HL-60 (cell line): ENCODE results near the gene ACACB.

Experiments used
- DNase-seq, 2 experiments: peaks; one replicate each; pipeline ENCODE4 v3.0.0-alpha.2; 2010 to 2020; ENCODE audit warnings: low read depth in 1 of 2, low spot score in 1 of 2
- H3K27ac ChIP-seq: fragments of 250-450 bp; sonication (Bioruptor Pico); replicated peaks from 2 replicates; pipeline ENCODE4 v1.5.1; 2020; ENCODE audit warnings: mild to moderate bottlenecking, moderate library complexity
- H3K27me3 ChIP-seq: fragments of 250-450 bp; sonication (Bioruptor Pico); 2 replicates; pipeline ENCODE4 v1.5.1; 2021; ENCODE audit warnings: mild to moderate bottlenecking, moderate library complexity; ENCODE audit not compliant: insufficient read depth, poor library complexity, severe bottlenecking
- H3K4me3 ChIP-seq: replicated peaks from 2 replicates; pipeline ENCODE4 v1.5.1; 2011; ENCODE audit warnings: mild to moderate bottlenecking, control low read depth, low read length; ENCODE audit not compliant: insufficient read depth
- CTCF ChIP-seq: IDR thresholded peaks from one replicate; pipeline ENCODE4 v1.5.1; 2011; ENCODE audit warnings: low read length, control low read depth, inconsistent platforms; ENCODE audit not compliant: insufficient read depth
- GABPA ChIP-seq: IDR thresholded peaks from 2 replicates; pipeline ENCODE4 v1.6.1; 2012; ENCODE audit warnings: low read depth
- POLR2AphosphoS5 ChIP-seq: IDR thresholded peaks from 2 replicates; pipeline ENCODE4 v1.6.1; 2012; ENCODE audit warnings: low read depth
- REST ChIP-seq: IDR thresholded peaks from 2 replicates; pipeline ENCODE4 v1.6.1; 2012; ENCODE audit warnings: low read depth; ENCODE audit not compliant: insufficient replicate concordance
- SPI1 ChIP-seq: IDR thresholded peaks from 2 replicates; pipeline ENCODE4 v1.6.1; 2012; ENCODE audit warnings: low read depth, mild to moderate bottlenecking, borderline replicate concordance

ACACB gene

GRCh38 chr12:109130297-109131153, 14.1 kb downstream of the ACACB start:
- Histone ChIP-seq H3K27me3 (no peaks in the 10 kb centered on the region), H3K27ac (no peak overlapping the region), H3K4me3 (no peak overlapping the region)
- DNase-seq: no peak
- no peak for TF ChIP-seq SPI1
- TF ChIP-seq GABPA: no peak
- no peak for TF ChIP-seq REST
- TF ChIP-seq POLR2AphosphoS5: no peak
- no peak for TF ChIP-seq CTCF

- Histone ChIP-seq H3K27me3 (no peaks in the 10 kb centered on the region), H3K4me3 (no peak overlapping the region), H3K27ac (no peak overlapping the region)
- DNase-seq: no peak
- TF ChIP-seq GABPA (no peak), REST (no peak), CTCF (no peak), SPI1 (no peak), POLR2AphosphoS5 (no peak)
These were observed 15.0 kb downstream of the ACACB start for GRCh38 chr12:109131154-109132050.

- no peaks in the 10 kb centered on the region for H3K27me3 ChIP-seq
- H3K4me3 ChIP-seq: no peak overlapping the region
- TF ChIP-seq REST (no peak), POLR2AphosphoS5 (no peak), GABPA (no peak), SPI1 (no peak), CTCF (no peak)
- DNase-seq: no peak
- H3K27ac ChIP-seq: no peak overlapping the region
These were observed 18.0 kb downstream of the ACACB start for GRCh38 chr12:109134186-109134917.
